Measurements from ENCODE around the gene ANKRD52. TPM values are rescaled to one million over a fixed set of nuclear protein-coding genes. Genes with fewer than 3 reads are reported as not detected.

The ANKRD52 gene
- total and polyA plus RNA-seq, 10 of the 15 experiments (the other 5 are each of a cell fraction or from before 2014, with no cell fraction given), result 0.90 to 55.3 (median 16.1) TPM

DNA sequence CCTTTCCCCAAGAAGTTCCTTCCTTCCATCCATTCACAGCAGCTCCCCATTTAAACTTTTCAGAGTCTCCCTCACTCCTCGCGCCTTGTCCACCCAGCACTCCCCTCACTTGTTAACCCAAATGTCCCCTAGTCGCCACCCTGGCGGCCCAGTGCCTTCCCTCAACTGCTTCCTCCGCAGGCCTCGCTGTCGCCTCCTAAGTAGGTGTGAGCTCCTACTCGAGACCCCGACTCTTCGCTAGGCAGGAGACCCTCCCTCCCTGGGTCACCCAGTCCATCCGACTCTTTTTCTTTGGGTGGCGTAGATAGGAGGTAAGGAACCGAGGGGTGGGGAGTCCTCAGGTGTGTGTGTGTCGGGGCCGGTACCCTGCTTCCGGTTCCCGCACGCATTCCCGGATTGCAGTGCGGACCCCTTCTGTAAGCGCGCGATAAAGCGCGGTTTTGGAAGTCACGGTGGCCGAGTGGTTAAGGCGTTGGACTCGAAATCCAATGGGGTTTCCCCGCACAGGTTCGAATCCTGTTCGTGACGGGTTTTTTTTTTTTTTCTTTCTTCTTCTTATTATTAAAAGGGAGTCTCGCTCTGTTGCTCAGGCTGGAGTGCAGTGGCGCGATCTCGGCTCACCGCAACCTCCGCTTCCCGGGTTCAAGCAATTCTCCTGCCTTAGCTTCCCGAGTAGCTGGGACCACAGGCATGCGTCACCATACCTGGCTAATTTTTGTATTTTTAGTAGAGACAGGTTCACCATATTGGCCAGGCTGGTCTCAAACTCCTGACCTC, 68.1 kb downstream of the ANKRD52 start (continued):
- peak; percentile 80 for TF ChIP-seq NBN (IDR thresholded peaks at IDR 0.05)
- TF ChIP-seq, protein P1, sequence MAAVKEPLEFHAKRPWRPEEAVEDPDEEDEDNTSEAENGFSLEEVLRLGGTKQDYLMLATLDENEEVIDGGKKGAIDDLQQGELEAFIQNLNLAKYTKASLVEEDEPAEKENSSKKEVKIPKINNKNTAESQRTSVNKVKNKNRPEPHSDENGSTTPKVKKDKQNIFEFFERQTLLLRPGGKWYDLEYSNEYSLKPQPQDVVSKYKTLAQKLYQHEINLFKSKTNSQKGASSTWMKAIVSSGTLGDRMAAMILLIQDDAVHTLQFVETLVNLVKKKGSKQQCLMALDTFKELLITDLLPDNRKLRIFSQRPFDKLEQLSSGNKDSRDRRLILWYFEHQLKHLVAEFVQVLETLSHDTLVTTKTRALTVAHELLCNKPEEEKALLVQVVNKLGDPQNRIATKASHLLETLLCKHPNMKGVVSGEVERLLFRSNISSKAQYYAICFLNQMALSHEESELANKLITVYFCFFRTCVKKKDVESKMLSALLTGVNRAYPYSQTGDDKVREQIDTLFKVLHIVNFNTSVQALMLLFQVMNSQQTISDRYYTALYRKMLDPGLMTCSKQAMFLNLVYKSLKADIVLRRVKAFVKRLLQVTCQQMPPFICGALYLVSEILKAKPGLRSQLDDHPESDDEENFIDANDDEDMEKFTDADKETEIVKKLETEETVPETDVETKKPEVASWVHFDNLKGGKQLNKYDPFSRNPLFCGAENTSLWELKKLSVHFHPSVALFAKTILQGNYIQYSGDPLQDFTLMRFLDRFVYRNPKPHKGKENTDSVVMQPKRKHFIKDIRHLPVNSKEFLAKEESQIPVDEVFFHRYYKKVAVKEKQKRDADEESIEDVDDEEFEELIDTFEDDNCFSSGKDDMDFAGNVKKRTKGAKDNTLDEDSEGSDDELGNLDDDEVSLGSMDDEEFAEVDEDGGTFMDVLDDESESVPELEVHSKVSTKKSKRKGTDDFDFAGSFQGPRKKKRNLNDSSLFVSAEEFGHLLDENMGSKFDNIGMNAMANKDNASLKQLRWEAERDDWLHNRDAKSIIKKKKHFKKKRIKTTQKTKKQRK (IDR thresholded peaks at IDR 0.05; ENCODE audit: low read depth, low read length), result no peak
- no peak for TF ChIP-seq RCOR1 (conservative IDR thresholded peaks at IDR 0.05; ENCODE audit: low read depth, low read length)
- TF ChIP-seq WRNIP1 (IDR thresholded peaks at IDR 0.05; ENCODE audit: borderline replicate concordance, low read depth, low read length), result no peak
- TF ChIP-seq, protein P2, sequence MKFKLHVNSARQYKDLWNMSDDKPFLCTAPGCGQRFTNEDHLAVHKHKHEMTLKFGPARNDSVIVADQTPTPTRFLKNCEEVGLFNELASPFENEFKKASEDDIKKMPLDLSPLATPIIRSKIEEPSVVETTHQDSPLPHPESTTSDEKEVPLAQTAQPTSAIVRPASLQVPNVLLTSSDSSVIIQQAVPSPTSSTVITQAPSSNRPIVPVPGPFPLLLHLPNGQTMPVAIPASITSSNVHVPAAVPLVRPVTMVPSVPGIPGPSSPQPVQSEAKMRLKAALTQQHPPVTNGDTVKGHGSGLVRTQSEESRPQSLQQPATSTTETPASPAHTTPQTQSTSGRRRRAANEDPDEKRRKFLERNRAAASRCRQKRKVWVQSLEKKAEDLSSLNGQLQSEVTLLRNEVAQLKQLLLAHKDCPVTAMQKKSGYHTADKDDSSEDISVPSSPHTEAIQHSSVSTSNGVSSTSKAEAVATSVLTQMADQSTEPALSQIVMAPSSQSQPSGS (IDR thresholded peaks at IDR 0.05; ENCODE audit: low read length), result no peak
- TF ChIP-seq, protein P3, sequence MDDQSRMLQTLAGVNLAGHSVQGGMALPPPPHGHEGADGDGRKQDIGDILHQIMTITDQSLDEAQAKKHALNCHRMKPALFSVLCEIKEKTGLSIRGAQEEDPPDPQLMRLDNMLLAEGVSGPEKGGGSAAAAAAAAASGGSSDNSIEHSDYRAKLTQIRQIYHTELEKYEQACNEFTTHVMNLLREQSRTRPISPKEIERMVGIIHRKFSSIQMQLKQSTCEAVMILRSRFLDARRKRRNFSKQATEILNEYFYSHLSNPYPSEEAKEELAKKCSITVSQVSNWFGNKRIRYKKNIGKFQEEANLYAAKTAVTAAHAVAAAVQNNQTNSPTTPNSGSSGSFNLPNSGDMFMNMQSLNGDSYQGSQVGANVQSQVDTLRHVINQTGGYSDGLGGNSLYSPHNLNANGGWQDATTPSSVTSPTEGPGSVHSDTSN (IDR thresholded peaks at IDR 0.05; ENCODE audit: insufficient replicate concordance, low read depth, low read length), result no peak
- no peak for TF ChIP-seq CEBPB (IDR thresholded peaks at IDR 0.05; ENCODE audit: borderline replicate concordance in 1 of 2, low read depth in 2 of 2, low read length in 2 of 2)
- TF ChIP-seq BCL11A (IDR thresholded peaks at IDR 0.05; ENCODE audit: low read depth, low read length), result 0 out of 2 replicates have a peak, but pooled peaks have one; percentile 9
- TF ChIP-seq GABPA (IDR thresholded peaks at IDR 0.05; ENCODE audit: low read depth), result peak; percentile 71; the same call in 1 of the 2 replicates
- TF ChIP-seq, protein P4, sequence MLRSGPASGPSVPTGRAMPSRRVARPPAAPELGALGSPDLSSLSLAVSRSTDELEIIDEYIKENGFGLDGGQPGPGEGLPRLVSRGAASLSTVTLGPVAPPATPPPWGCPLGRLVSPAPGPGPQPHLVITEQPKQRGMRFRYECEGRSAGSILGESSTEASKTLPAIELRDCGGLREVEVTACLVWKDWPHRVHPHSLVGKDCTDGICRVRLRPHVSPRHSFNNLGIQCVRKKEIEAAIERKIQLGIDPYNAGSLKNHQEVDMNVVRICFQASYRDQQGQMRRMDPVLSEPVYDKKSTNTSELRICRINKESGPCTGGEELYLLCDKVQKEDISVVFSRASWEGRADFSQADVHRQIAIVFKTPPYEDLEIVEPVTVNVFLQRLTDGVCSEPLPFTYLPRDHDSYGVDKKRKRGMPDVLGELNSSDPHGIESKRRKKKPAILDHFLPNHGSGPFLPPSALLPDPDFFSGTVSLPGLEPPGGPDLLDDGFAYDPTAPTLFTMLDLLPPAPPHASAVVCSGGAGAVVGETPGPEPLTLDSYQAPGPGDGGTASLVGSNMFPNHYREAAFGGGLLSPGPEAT (IDR thresholded peaks at IDR 0.05; ENCODE audit: low read depth), result peak; percentile 61; the same call in 1 of the 2 replicates
- TF ChIP-seq ZZZ3 (IDR thresholded peaks at IDR 0.05; ENCODE audit: control insufficient read depth, insufficient read length, low read depth), result no peak
- TF ChIP-seq, protein P5, sequence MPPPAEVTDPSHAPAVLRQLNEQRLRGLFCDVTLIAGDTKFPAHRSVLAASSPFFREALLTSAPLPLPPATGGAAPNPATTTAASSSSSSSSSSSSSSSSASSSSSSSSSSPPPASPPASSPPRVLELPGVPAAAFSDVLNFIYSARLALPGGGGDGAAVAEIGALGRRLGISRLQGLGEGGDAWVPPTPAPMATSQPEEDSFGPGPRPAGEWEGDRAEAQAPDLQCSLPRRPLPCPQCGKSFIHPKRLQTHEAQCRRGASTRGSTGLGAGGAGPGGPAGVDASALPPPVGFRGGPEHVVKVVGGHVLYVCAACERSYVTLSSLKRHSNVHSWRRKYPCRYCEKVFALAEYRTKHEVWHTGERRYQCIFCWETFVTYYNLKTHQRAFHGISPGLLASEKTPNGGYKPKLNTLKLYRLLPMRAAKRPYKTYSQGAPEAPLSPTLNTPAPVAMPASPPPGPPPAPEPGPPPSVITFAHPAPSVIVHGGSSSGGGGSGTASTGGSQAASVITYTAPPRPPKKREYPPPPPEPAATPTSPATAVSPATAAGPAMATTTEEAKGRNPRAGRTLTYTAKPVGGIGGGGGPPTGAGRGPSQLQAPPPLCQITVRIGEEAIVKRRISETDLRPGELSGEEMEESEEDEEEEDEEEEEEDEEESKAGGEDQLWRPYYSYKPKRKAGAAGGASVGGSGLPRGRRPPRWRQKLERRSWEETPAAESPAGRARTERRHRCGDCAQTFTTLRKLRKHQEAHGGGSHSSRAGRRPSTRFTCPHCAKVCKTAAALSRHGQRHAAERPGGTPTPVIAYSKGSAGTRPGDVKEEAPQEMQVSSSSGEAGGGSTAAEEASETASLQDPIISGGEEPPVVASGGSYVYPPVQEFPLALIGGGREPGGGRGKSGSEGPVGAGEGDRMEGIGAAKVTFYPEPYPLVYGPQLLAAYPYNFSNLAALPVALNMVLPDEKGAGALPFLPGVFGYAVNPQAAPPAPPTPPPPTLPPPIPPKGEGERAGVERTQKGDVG (CRISPR knock-in tag; IDR thresholded peaks at IDR 0.05), result no peak
- no peak for TF ChIP-seq KDM1A (IDR thresholded peaks at IDR 0.05; ENCODE audit: borderline replicate concordance)
- TF ChIP-seq SREBF1 (IDR thresholded peaks at IDR 0.05; ENCODE audit: low read length), result no peak
- no peak for TF ChIP-seq STAT3 (IDR thresholded peaks at IDR 0.05; ENCODE audit: low read depth, low read length)
- no peak for TF ChIP-seq ESRRA (IDR thresholded peaks at IDR 0.05; ENCODE audit: low read length)
- TF ChIP-seq RAD21 (IDR thresholded peaks at IDR 0.05; ENCODE audit: insufficient read depth, low read depth, low read length), result no peak
- TF ChIP-seq PAX5 (IDR thresholded peaks at IDR 0.05; ENCODE audit: borderline replicate concordance, low read depth, low read length), result no peak
- no peak for TF ChIP-seq STAT1 (conservative IDR thresholded peaks at IDR 0.05)

All from GM12878 (cell line).